ENCODE measurements around the gene SGMS1. TPM values are rescaled to one million over a fixed set of nuclear protein-coding genes. Genes with fewer than 3 reads are reported as not detected.

SGMS1 gene
- total RNA-seq, 1 donor from 2014 or later = 25.6 TPM

DNA sequence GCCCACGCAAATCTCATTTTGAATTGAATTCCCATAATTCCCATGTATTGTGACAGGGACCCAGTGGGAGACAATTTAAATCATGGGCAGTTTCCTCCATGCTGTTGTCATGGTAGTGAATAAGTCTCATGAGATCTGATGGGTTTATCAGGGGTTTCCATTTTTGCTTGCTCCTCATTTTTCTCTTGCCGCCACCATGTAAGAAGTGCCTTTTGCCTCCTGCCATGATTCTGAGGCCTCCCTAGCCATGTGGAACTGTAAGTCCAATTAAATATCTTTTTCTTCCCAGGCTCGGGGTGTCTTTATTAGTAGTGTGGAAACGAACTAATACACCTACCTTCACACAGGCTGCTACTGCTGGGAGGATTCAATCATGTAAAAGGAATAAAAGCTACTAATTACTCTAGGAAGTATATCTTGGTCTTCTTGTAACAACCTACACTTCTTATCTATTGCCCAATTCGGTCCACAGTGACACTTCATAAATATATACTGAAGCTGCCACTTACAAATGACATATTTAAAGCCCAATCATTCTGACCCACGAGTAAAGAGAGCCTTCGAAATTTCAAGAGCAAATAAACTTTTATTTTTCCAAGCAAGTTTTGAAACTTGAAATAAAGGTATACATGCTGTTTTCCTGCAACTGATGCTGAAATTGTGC is 272.1 kb downstream of the SGMS1 start:
- Histone ChIP-seq H3K79me2 (ENCODE audit: insufficient read depth, low read length) (no peaks in the 10 kb centered on the region), H3K9ac (ENCODE audit: low read length) (no peak overlapping the region), H3K27ac (ENCODE audit: low read depth, low read length) (no peak overlapping the region), H2AFZ (ENCODE audit: low read depth, low read length) (no peak overlapping the region), H3K4me1 (ENCODE audit: insufficient read depth, low read length) (no peaks in the 10 kb centered on the region), H3K4me3 (ENCODE audit: insufficient read depth, low read depth, low read length) (no peak overlapping the region), H3K27me3 (ENCODE audit: insufficient read depth, low read length) (no peaks in the 10 kb centered on the region), H3K36me3 (ENCODE audit: insufficient read depth, low read length) (no peaks in the 10 kb centered on the region), H4K20me1 (ENCODE audit: insufficient read depth, low read length) (peaks cover 6% of the 10 kb centered on the region), H3K9me3 (ENCODE audit: insufficient read depth, low read depth, low read length) (no peaks in the 10 kb centered on the region), H3K4me2 (ENCODE audit: low read length) (no peak overlapping the region)
- H3K27me3 Mint-ChIP-seq (ENCODE audit: low read depth, unreplicated experiment) = no peaks in the 10 kb centered on the region
- TF ChIP-seq, protein P1, sequence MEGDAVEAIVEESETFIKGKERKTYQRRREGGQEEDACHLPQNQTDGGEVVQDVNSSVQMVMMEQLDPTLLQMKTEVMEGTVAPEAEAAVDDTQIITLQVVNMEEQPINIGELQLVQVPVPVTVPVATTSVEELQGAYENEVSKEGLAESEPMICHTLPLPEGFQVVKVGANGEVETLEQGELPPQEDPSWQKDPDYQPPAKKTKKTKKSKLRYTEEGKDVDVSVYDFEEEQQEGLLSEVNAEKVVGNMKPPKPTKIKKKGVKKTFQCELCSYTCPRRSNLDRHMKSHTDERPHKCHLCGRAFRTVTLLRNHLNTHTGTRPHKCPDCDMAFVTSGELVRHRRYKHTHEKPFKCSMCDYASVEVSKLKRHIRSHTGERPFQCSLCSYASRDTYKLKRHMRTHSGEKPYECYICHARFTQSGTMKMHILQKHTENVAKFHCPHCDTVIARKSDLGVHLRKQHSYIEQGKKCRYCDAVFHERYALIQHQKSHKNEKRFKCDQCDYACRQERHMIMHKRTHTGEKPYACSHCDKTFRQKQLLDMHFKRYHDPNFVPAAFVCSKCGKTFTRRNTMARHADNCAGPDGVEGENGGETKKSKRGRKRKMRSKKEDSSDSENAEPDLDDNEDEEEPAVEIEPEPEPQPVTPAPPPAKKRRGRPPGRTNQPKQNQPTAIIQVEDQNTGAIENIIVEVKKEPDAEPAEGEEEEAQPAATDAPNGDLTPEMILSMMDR (IDR thresholded peaks at IDR 0.05; ENCODE audit: insufficient read depth, low read depth, low read length) = no peak
- no peak for TF ChIP-seq EZH2 (IDR thresholded peaks at IDR 0.05; ENCODE audit: insufficient read depth, low read length)
- H3K27ac Mint-ChIP-seq (ENCODE audit: unreplicated experiment) = no peak overlapping the region
- peaks cover 3% of the 10 kb centered on the region for H3K4me1 Mint-ChIP-seq (ENCODE audit: low read depth, unreplicated experiment)
- no peak for DNase-seq (ENCODE audit: low read depth)
- FAIRE-seq = no peak
- H3K36me3 Mint-ChIP-seq (ENCODE audit: low read depth, unreplicated experiment) = peaks cover 11% of the 10 kb centered on the region
- H3K4me3 Mint-ChIP-seq (ENCODE audit: unreplicated experiment) = no peak overlapping the region
- peaks cover 18% of the 10 kb centered on the region for H3K9me3 Mint-ChIP-seq (ENCODE audit: unreplicated experiment)

DNA sequence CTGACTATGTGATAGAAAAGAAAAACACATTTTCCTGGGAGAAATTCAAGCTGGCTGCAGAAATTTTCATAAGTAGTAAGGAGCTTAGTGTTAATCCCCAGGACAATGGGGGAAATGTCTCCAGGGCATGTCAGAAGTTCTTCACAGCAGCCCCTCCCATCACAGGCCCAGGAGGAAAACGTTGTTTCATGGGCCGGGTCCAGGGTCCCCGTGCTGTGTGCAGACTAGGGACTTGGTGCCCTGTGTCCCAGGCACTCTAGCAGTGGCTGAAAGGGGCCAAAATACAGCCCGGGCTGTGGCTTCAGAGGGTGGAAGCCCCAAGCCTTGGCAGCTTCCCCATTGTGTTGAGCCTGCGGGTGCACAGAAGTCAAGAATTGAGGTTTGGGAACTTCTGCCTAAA is 273.4 kb downstream of the SGMS1 start:
- H3K36me3 Mint-ChIP-seq (ENCODE audit: low read depth, unreplicated experiment) = peaks cover 11% of the 10 kb centered on the region
- Histone ChIP-seq H3K9me3 (ENCODE audit: insufficient read depth, low read depth, low read length) (no peaks in the 10 kb centered on the region), H3K9ac (ENCODE audit: low read length) (no peak overlapping the region), H3K27ac (ENCODE audit: low read depth, low read length) (no peak overlapping the region), H3K4me2 (ENCODE audit: low read length) (no peak overlapping the region), H3K4me1 (ENCODE audit: insufficient read depth, low read length) (no peaks in the 10 kb centered on the region), H3K4me3 (ENCODE audit: insufficient read depth, low read depth, low read length) (no peak overlapping the region), H3K79me2 (ENCODE audit: insufficient read depth, low read length) (peaks cover 3% of the 10 kb centered on the region), H2AFZ (ENCODE audit: low read depth, low read length) (no peak overlapping the region), H3K36me3 (ENCODE audit: insufficient read depth, low read length) (no peaks in the 10 kb centered on the region), H4K20me1 (ENCODE audit: insufficient read depth, low read length) (peaks cover 9% of the 10 kb centered on the region), H3K27me3 (ENCODE audit: insufficient read depth, low read length) (no peaks in the 10 kb centered on the region)
- TF ChIP-seq, protein P1 (IDR thresholded peaks at IDR 0.05; ENCODE audit: insufficient read depth, low read depth, low read length) = no peak
- no peak for TF ChIP-seq EZH2 (IDR thresholded peaks at IDR 0.05; ENCODE audit: insufficient read depth, low read length)
- no peak for DNase-seq (ENCODE audit: low read depth)
- no peaks in the 10 kb centered on the region for H3K27me3 Mint-ChIP-seq (ENCODE audit: low read depth, unreplicated experiment)
- no peak overlapping the region for H3K4me3 Mint-ChIP-seq (ENCODE audit: unreplicated experiment)
- FAIRE-seq = no peak
- peaks cover 3% of the 10 kb centered on the region for H3K4me1 Mint-ChIP-seq (ENCODE audit: low read depth, unreplicated experiment)
- H3K27ac Mint-ChIP-seq (ENCODE audit: unreplicated experiment) = no peak overlapping the region
- peaks cover 18% of the 10 kb centered on the region for H3K9me3 Mint-ChIP-seq (ENCODE audit: unreplicated experiment)

DNA sequence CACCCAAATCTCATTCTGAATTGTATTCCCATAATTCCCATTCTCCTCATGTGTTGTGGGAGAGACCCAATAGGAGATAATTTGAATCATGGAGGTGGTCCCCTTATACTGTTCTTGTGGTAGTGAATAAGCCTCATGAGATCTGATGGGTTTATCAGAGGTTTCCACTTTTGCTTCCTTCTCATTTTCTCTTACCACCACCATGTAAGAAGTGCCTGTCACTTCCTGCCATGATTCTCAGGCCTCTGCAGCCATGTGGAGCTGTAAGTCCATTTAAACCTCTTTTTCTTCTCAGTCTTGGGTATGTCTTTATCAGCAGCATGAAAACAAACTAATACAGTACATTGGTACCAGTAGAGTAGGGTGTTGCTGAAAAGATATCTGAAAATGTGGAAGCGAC is 274.2 kb downstream of the SGMS1 start:
- FAIRE-seq (no peak), DNase-seq (ENCODE audit: low read depth) (no peak)
- no peak overlapping the region for H3K4me3 Mint-ChIP-seq (ENCODE audit: unreplicated experiment)
- no peak overlapping the region for H2AFZ ChIP-seq (ENCODE audit: low read depth, low read length)
- peaks cover 11% of the 10 kb centered on the region for H3K36me3 Mint-ChIP-seq (ENCODE audit: low read depth, unreplicated experiment)
- no peak overlapping the region for H3K27ac Mint-ChIP-seq (ENCODE audit: unreplicated experiment)
- H3K9me3 ChIP-seq (ENCODE audit: insufficient read depth, low read depth, low read length) = no peaks in the 10 kb centered on the region
- H4K20me1 ChIP-seq (ENCODE audit: insufficient read depth, low read length) = peaks cover 9% of the 10 kb centered on the region
- H3K27me3 Mint-ChIP-seq (ENCODE audit: low read depth, unreplicated experiment) = no peaks in the 10 kb centered on the region
- peaks cover 3% of the 10 kb centered on the region for H3K79me2 ChIP-seq (ENCODE audit: insufficient read depth, low read length)
- H3K36me3 ChIP-seq (ENCODE audit: insufficient read depth, low read length) = no peaks in the 10 kb centered on the region
- H3K9me3 Mint-ChIP-seq (ENCODE audit: unreplicated experiment) = peaks cover 17% of the 10 kb centered on the region
- H3K27ac ChIP-seq (ENCODE audit: low read depth, low read length) = no peak overlapping the region
- no peak overlapping the region for H3K4me2 ChIP-seq (ENCODE audit: low read length)
- no peak overlapping the region for H3K9ac ChIP-seq (ENCODE audit: low read length)
- H3K4me1 ChIP-seq (ENCODE audit: insufficient read depth, low read length) = no peaks in the 10 kb centered on the region
- H3K27me3 ChIP-seq (ENCODE audit: insufficient read depth, low read length) = no peaks in the 10 kb centered on the region
- no peak for TF ChIP-seq EZH2 (IDR thresholded peaks at IDR 0.05; ENCODE audit: insufficient read depth, low read length)
- TF ChIP-seq, protein P1 (IDR thresholded peaks at IDR 0.05; ENCODE audit: insufficient read depth, low read depth, low read length) = no peak
- no peak overlapping the region for H3K4me3 ChIP-seq (ENCODE audit: insufficient read depth, low read depth, low read length)
- peaks cover 3% of the 10 kb centered on the region for H3K4me1 Mint-ChIP-seq (ENCODE audit: low read depth, unreplicated experiment)
